ENCODE results near the gene STOX1.
"Not testable (repeated sequence)": the region's sequence is repeated elsewhere in the genome, so short reads cannot be mapped to it uniquely, and the experiment has no call there.

Gene STOX1

DNA sequence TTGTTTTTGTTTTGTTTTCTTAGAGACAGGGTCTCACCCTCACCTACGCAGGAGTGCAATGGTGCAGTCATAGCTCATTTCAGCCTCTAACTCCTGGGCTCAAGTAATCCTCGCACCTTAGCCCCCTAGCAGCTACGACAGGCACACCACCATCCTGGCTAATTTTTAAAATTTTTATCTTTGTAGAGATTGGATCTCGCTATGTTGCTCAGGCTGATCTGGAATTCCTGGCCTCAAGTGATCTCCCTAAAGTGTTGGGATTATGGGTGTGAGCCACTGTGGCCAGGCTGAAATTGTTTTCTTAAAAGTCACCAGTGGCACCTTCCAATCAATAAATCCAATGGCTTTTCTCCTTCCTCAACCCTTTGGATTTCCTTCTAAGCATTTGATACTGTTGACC lies 52.9 kb downstream of the STOX1 start:
- no peak for DNase-seq

DNA sequence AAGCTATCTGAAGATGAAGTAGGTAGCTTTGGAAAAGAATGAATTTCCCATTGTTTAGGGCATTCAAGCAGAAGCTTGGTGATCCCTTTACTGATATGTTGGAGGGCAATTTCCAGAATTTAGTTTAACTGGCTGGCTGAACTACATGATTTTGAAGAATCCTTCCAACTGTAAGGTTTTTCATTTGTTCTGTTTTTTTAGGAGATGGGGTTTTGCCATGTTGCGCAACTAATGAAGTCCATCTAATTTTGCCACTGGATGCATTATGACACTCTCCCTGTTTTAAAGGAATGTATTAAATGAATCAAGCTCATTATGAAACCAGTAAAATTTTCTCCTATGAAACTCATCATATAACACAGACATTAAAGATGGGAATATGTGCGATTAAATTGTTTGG lies 67.7 kb downstream of the STOX1 start:
- peak; percentile 22 to 44 (median 41) for DNase-seq

DNA sequence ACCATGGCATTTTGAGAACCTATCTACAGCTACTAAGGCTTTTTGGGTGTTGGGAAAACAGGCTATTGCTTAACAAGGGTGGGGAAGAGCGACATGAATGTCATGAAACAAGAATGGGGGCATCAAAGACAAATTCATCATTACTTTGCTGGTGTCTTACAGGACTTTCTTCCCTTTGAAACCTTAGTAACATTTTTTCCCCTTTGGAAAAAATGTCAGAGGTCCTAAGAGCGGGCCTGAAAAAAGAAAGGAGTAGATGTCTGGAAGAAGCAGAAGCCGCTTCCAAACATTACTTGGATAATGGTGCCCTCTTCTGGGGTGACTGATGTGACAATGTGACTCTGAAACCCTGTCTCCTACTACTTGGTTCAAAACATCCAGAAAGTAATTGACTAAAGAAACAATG lies 70.0 kb downstream of the STOX1 start:
- peak; percentile 71 to 72 (median 72) for DNase-seq

DNA sequence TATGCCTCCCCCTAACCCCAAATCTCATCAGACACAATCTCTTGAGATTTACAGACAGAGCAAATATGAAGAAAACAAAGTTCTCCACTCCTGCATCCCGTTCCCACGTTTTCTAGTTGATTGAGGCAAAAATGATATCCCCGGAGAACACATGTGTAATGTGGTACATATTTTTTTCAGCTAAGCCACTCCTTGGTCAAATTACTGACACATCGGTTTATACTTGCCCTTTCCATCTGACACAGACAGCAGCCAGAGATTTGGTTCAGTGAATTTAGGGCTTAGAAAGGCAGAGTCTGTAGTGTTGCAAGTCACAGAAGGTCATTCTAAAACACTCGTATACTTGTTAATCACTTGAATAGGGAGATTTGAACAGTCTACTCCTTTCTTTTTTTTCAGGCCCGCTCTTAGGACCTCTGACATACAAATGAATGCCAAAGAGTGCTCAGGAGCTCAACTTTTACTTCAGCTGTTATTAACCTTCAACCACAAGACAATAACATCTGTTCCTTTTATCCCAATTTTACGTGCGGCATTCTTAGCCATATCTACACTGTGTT lies 71.9 kb downstream of the STOX1 start:
- no peak for DNase-seq

DNA sequence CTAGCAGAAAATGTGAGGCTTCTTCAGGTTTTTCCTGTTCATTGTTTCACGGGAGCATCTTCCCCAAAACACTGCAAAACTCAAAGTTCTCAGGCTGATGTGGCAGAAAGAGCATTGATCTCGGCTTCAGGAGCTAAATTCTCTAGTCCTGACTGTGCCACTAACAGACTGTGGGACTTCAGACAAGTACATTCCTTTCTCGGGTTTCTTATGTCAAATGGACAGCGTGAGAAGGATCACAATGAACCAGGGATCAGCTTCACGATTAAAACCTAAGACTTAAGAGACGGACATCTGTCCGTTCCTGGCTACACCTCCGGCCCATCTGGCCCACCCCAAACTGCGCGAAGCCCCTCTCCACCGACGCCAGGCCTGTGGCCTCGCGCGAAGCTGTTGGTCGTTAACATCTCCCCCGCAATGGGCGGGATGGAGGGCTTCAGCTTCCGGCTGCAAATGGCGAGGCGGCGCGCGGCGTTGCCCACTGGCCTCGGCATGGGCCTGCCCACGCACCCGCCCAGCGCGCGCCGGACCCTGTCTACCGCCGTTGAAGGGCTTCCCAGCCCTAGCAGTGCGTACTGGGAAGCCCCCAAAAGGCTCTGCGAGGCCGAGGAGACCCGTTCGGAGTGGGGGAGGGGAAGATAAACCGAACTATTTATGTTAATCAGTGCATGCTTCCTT lies 73.2 kb downstream of the STOX1 start:
- peak in 1 of 3 donors; percentile 82 for DNase-seq

DNA sequence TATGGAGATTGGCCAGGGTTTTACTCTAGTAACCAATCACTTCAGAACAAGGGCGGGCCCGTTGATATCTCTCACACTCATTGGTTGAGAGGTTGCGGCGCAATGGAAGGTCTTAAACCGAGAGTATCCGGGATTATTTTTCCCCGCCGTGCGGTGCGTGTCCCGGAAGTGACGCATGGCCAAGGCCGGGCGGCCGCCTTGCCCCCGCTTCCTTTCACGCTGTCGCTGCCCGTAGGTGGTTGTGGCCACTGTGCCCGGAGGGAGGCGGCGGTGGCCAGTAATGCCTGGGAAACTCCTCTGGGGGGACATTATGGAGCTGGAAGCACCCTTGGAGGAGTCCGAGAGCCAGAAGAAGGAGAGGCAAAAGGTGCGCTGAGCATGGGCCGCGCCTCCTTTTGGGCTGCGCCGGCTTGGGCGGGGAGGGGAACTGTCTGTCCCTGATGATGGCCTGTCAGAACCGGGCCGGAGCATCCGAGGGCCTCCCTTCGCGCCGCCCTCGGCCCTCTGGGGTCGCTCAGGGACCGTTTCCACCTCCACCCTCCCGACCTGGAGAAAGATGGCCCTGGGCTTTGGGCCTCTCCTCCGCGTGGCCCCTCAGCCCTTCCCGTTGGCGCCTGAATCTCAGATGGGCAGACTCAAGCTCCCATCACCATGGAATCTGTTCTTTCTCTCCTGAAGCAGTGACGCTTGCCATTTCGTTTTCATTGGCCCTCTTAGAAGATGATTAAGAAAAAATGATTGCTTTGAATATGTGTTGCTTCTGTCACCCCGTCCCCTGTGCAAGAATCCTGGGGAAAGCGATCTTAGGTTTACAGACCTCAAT lies 74.0 kb downstream of the STOX1 start, which contains the start of gene DDX50:
DDX50 (plus strand) TSS at position 211 of the 823 bp plus-strand sequence; CDS start at position 281, 70 bp downstream.
- DNase-seq = peak; percentile 98 to 100 (median 99)

DNA sequence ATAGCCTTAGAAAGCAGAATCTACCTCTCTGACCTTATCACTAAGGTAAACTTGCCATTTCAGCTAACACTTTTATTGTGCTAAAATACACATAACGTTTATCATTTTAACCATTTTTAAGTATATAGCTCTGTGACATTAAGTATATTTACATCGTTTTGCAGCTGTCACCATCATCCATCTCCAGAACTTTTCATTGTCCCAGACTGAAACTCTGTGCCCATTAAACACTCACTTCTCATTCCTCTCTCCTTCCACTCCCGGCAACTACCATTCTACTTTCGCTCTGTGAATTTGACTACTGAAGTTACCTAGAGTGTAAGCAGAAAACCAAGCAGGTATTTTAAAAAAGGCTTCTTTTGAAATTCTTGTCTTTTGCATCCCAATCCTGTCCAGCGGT lies 75.1 kb downstream of the STOX1 start:
- DNase-seq = no peak

DNA sequence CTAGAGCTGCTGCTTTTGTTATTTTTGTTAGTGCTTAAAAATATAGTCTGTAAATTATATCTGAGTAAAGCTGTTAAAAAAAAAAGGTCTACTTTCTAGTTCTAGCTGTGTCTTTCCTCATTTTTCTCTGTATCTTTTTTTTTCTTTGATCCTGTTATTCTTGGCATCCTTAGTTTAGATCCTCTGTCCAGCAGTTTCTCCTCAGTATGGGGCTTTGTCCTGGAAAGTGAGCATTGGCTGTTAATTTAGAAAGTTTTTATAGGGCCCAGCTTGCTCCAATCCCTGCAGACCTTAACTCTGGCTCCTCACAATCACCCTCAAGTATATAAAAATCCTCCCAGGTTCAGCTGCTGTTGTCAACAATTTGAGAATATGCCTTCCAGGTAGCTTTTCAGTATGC lies 97.3 kb downstream of the STOX1 start:
- DNase-seq = no peak

DNA sequence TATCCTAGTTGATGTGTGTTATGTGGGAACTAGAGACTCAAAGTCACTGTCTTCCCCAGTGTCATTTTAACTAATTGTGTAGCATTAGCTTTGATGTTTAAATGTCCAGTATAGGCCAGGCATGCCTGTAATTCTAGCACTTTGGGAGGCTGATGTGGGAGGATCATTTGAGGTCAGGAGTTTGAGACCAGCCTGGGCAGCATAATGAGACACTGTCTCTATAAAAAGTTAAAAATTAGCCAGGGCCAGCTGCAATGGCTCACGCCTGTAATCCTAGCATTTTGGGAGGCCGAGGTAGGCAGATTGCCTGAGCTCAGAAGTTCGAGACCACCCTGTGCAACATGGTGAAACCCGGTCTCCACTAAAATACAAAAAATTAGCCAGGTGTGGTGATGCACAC lies 98.2 kb downstream of the STOX1 start:
- no peak for DNase-seq

DNA sequence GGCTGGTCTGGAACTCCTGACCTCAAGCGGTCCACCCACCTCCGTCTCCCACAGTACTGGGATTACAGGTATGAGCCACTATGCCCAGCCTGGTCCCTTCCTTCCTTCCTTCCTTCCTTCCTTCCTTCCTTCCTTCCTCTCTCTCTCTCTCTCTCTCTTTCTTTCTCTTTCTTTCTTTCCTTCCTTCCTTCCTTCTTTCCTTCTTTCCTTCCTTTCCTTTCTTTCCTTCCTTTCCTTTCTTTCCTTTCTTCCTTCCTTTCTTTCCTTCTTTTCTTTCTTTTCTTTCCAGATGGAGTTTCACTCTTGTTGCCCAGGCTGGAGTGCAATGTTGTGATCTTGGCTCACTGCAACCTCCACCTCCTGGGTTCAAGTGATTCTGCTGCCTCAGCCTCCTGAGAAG lies 101.8 kb downstream of the STOX1 start:
- DNase-seq = not testable (repeated sequence)

DNA sequence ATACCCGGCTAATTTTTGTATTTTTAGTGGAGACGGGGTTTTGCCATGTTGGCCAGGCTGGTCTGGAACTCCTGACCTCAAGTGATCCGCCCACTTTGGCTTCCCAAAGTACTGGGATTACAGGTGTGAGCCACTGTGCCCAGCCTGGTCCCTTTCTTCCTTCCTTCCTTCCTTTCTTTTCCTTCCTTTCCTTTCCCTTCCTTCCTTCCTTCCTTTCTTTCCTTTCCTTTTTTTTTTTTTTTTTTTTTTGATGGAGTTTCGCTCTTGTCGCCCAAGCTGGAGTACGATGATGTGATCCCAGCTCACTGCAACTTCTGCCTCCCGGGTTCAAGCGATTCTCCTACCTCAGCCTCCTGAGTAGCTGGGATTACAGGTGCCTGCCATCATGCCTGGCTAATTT lies 102.6 kb downstream of the STOX1 start:
- not testable (repeated sequence) for DNase-seq

DNA sequence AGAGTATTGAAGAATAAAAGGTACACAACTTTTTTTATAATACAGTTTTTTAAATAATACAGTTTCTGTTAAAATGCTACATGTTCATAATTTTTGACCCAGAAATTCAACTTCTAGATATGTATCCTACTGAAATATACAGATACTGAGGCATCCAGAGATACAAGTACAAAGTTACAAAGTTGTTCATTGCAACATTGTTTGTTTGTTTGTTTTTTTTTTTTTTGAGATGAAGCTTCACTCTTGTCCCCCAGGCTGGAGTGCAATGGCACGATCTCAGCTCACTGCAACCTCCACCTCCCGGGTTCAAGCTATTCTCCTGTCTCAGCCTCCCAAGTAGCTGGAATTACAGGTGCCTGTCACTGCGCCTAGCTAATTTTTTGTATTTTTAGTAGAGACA lies 105.5 kb downstream of the STOX1 start:
- not testable (repeated sequence) for DNase-seq

DNA sequence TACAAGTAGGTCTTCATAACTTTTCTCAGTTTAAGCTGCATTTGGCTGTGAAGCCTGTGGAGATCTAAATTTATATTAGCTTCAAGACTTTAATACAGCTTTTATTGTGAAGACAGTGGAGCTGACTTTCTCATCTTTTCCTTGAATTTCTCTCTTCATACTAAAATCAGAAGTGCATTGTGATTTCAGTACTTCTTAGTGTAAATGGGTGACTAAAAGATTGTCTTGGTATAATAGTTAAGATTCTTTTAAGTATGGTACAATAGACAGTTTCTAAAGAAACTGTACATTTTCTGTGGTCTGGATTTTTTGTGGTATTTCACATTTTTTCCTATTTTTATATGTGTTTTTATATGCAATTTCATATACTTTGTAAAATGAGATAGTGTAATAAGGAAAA lies 107.7 kb downstream of the STOX1 start:
- DNase-seq = no peak

DNA sequence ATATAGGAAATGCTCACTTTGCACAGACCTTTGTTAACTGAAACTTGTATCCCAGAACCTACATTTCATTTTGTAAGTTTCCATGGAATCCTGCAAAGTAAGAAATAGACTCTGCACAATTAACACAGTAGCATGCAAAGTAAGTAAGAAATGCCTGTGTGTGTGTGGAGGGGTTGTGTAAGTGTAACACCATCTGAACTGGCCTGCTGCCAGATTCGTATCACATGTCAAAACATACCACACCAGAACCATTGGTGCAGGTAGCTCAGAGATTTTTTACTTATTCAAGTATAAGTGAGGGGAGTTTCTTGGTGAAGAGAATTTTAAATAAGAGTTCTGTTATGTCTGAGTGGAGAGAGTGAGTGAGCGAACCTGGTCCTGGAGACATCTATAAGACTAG lies 110.8 kb downstream of the STOX1 start:
- no peak for DNase-seq

DNA sequence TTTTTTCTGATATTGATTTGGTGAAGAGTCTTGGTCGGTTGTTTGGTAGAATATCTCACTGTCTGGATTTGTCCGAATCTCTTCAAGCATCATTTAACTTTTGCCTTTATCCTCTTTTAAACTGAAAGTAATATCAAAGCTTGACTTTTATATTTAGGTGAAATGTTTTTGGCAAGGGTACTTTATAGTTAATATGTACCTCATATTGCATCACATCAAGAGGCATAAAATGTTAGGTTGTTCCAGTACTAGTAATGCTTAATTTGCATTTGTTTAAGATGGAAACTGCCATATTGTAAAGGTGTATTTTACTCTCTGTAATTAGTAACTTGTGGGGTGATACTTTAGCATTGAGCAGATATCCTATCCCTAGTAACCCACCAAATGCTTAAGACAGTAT lies 111.6 kb downstream of the STOX1 start:
- no peak for DNase-seq

DNA sequence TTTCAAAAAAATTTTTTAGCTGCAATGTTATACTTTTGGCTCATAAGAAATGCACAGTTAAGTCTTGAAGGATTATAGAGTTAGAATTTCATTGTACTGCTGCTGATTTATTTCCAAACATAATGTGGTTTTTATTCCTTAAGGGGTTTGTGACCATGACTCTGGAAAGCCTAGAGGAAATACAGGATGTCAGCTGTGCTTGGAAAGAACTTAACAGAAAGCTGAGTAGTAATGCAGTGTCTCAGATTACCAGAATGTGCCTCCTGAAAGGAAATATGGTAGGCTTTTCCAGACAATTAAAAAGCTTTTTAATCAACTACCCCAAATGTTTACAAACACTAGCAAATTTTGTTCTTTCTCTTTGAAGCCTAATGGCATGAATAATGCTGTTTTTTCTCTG lies 113.6 kb downstream of the STOX1 start:
- DNase-seq = not testable (repeated sequence)

Data from suppressor macrophage treated with lipopolysaccharide for 1 hour (primary cell).